ENCODE data around the gene CTNNBL1.

- TF ChIP-seq EZH2 (IDR thresholded peaks at IDR 0.05; ENCODE audit: insufficient read depth, poor library complexity, severe bottlenecking) (no peak), EZH2phosphoT487 (IDR thresholded peaks at IDR 0.05; ENCODE audit: insufficient read depth, low read depth) (no peak)
Observed at GRCh38 chr20:37699202-37699601, 5.4 kb downstream of the CTNNBL1 start.

Data from GM23248 (cell line).